OCI-LY3 (cell line): ENCODE measurements around the gene GRM4.

Experiments
- H2AFZ ChIP-seq: fragments of 200-600, 300-600 bp; shearing (Covaris generic); 2 replicates; pipeline ENCODE4 v1.6.0; 2014; ENCODE audit warnings: antibody characterized with exemption, low read depth, low read length
- H3K27ac ChIP-seq: fragments of 200-600, 300-600 bp; sonication (generic); 2 replicates; pipeline ENCODE4 v1.5.1; 2014; ENCODE audit warnings: mild to moderate bottlenecking, low read length, moderate library complexity, mixed read lengths
- H3K27me3 ChIP-seq: fragments of 200-600, 300-600 bp; sonication (generic); 2 replicates; pipeline ENCODE4 v1.6.1; 2014; ENCODE audit warnings: low read depth, low read length, mixed read lengths
- H3K36me3 ChIP-seq: fragments of 200-600, 300-600 bp; sonication (generic); replicated peaks from 2 replicates; pipeline ENCODE3; 2014; ENCODE audit warnings: low read depth, low read length, mixed read lengths
- H3K4me1 ChIP-seq: fragments of 300-600, 200-600 bp; sonication (generic); 2 replicates; pipeline ENCODE4 v1.6.1; 2014; ENCODE audit warnings: low read length, mixed read lengths
- H3K4me2 ChIP-seq: fragments of 200-600, 300-600 bp; sonication (generic); 2 replicates; pipeline ENCODE4 v1.6.1; 2014; ENCODE audit warnings: low read length, mixed read lengths
- H3K4me3 ChIP-seq: fragments of 300-600, 200-600 bp; sonication (generic); 2 replicates; pipeline ENCODE4 v1.5.1; 2014; ENCODE audit warnings: antibody characterized with exemption, mild to moderate bottlenecking, low read length, moderate library complexity
- H3K79me2 ChIP-seq: fragments of 300-600, 200-600 bp; shearing (Covaris generic); 2 replicates; pipeline ENCODE4 v1.6.1; 2014; ENCODE audit warnings: mild to moderate bottlenecking, low read length, mixed read lengths
- H3K9ac ChIP-seq: fragments of 300-600, 200-600 bp; shearing (Covaris generic); 2 replicates; pipeline ENCODE4 v1.6.0; 2014; ENCODE audit warnings: mild to moderate bottlenecking, low read length, moderate library complexity
- H3K9me3 ChIP-seq: fragments of 200-600, 300-600 bp; shearing (Covaris generic); 2 replicates; pipeline ENCODE4 v1.6.1; 2014; ENCODE audit warnings: low read length, mixed read lengths; ENCODE audit not compliant: insufficient read depth
- H4K20me1 ChIP-seq: fragments of 200-600, 300-600 bp; sonication (generic); 2 replicates; pipeline ENCODE4 v1.6.1; 2016; ENCODE audit warnings: low read length, mixed read lengths; ENCODE audit not compliant: insufficient read depth
- EZH2phosphoT487 ChIP-seq: fragments of 200-600 bp; shearing (Covaris generic); IDR thresholded peaks from 2 replicates; pipeline ENCODE4 v1.6.1; 2018; ENCODE audit warnings: antibody characterized with exemption, mixed run types, low read depth
- TF ChIP-seq, protein P1 (sequence below): fragments of 200-600, 300-600 bp; sonication (generic); IDR thresholded peaks from 2 replicates; pipeline ENCODE4 v1.5.1; 2014; ENCODE audit warnings: antibody characterized with exemption, low read length, low read depth

Gene GRM4

DNA sequence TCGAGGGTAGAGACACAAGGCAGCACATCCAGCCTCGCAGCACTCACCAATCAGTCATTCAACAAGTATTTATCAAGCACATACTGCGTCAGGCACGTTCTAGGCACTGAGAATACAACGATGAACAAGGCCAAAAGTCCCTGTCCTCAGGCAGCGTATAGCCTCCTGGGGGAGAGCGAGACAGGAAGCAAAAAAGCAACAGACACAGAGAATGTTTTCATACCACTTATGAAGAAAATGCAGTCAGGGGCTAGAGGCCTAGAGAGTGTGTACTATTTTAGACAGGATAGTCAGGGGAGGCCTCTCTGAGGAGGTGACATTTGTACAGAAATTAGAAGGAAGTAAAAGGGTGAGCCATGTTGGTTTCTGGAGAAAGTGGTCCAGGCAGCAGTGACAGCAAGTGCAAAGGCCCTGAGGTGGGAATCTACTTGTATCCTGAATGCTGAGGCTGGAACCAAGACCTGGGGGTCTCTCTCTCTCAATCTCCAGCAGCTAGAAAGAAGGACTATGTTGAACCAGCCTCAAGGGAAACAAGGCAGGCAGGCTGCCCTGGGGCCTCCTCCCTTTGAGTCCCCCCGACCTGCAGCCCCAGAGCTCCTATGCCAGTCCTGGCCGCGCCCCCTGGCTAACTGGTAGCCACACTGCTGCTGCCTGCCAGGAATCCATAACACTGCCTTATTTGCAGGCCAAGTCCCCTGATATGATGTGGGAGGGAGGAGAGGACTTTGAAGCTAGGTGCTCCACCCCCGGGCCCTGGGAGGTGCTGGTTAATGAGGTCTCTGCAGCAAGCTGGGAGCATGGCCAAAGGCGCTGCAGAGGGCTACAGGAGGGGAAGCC lies 151.2 kb downstream of the GRM4 start:
- no peak overlapping the region for H3K27ac ChIP-seq
- no peaks in the 10 kb centered on the region for H4K20me1 ChIP-seq
- no peaks in the 10 kb centered on the region for H3K79me2 ChIP-seq
- no peak overlapping the region for H3K9ac ChIP-seq
- no peak overlapping the region for H3K4me2 ChIP-seq
- no peaks in the 10 kb centered on the region for H3K9me3 ChIP-seq
- no peaks in the 10 kb centered on the region for H3K4me1 ChIP-seq
- no peaks in the 10 kb centered on the region; the same call in 1 of the 2 replicates for H3K27me3 ChIP-seq
- H3K4me3 ChIP-seq: no peak overlapping the region
- no peak overlapping the region for H2AFZ ChIP-seq
- no peaks in the 10 kb centered on the region for H3K36me3 ChIP-seq
- TF ChIP-seq, protein P1, sequence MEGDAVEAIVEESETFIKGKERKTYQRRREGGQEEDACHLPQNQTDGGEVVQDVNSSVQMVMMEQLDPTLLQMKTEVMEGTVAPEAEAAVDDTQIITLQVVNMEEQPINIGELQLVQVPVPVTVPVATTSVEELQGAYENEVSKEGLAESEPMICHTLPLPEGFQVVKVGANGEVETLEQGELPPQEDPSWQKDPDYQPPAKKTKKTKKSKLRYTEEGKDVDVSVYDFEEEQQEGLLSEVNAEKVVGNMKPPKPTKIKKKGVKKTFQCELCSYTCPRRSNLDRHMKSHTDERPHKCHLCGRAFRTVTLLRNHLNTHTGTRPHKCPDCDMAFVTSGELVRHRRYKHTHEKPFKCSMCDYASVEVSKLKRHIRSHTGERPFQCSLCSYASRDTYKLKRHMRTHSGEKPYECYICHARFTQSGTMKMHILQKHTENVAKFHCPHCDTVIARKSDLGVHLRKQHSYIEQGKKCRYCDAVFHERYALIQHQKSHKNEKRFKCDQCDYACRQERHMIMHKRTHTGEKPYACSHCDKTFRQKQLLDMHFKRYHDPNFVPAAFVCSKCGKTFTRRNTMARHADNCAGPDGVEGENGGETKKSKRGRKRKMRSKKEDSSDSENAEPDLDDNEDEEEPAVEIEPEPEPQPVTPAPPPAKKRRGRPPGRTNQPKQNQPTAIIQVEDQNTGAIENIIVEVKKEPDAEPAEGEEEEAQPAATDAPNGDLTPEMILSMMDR: no peak
- no peak for TF ChIP-seq EZH2phosphoT487

DNA sequence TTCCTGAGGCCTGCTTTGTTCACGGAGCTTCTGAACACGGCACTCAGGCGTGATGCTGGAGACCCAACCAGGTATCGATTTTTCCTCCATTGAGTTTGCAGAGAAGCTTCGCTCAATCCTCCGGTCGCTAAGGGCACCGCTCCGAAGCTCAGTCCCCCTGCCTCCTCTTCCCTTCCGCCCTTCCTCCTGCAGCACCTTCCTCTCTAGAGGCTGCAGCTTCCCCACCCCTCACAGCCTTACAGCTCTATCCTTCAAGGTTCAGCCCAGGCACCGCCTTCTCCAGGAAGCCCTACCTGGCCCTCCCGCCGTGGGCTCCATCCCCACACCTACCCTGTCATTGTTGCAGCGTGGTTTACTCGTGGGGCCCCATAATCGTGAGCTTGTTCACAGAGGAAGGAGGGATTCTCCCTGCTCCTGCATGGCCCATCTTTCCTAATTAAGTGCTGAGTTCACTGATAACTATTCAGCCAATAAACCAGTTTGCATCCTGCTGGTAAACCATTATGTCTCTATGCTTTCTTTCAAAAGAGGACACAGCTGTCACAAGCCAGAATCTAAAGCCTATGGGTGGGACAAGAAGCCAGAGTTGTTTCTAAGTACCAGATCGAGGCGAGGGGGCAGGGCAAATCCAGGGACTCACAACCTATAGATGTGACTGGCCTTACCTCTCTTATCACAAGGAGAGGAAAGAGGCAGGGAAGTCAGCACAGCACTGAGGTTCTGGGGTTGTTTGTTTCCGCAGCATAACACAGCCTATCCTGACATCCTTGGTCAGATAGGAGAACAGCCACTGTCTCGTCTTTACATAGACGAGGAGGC lies 152.0 kb downstream of the GRM4 start:
- Histone ChIP-seq H4K20me1 (no peaks in the 10 kb centered on the region), H3K9ac (no peak overlapping the region), H3K4me3 (no peak overlapping the region), H3K79me2 (no peaks in the 10 kb centered on the region), H3K4me1 (no peaks in the 10 kb centered on the region), H3K9me3 (no peaks in the 10 kb centered on the region), H3K27ac (no peak overlapping the region), H3K36me3 (no peaks in the 10 kb centered on the region), H2AFZ (no peak overlapping the region), H3K4me2 (no peak overlapping the region), H3K27me3 (no peaks in the 10 kb centered on the region; the same call in 1 of the 2 replicates)
- TF ChIP-seq, protein P1: no peak
- TF ChIP-seq EZH2phosphoT487: no peak

DNA sequence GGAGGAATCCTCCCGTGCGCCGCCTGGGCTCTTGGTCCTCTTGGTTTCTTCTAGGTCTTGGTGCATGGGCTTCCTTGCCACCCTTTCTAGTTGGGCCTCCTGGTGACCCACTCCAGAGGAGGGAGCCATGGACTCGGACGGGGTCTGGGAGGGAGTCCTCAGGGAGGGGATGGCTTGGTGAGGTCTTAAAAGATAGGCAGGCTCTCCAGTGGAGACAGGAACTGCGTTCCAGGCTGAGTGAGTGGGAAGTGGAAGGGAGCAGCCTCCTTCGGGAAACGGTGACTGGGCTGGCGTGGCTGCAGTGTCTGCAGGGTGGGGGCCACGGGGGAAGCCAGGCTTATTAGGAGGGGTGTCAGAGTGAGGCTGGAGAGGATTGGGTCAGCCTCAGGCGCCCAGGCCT lies 152.8 kb downstream of the GRM4 start:
- H3K79me2 ChIP-seq: no peaks in the 10 kb centered on the region
- H3K27ac ChIP-seq: no peak overlapping the region
- no peak overlapping the region for H3K9ac ChIP-seq
- no peaks in the 10 kb centered on the region for H3K9me3 ChIP-seq
- H3K36me3 ChIP-seq: no peaks in the 10 kb centered on the region
- H3K4me3 ChIP-seq: no peak overlapping the region
- no peak overlapping the region for H3K4me2 ChIP-seq
- TF ChIP-seq, protein P1: no peak
- no peaks in the 10 kb centered on the region; the same call in 1 of the 2 replicates for H3K27me3 ChIP-seq
- H2AFZ ChIP-seq: no peak overlapping the region
- no peaks in the 10 kb centered on the region for H4K20me1 ChIP-seq
- H3K4me1 ChIP-seq: no peaks in the 10 kb centered on the region

DNA sequence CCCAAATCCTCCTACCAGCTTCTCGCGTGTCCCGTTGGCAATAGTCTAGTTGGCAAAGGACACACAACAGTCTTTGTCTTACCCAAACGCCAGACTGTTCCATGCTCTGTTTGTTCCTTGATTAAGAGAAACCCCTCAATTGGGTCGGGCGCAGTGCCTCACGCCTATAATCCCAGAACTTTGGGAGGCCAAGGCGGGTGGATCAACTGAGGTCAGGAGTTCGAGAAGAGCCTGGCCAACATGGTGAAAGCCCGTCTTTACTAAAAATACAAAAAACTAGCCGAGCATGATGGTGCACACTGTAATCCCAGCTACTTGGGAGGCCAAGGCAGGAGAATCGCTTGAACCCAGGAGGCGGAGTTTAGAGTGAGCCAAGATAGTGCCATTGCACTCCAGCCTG lies 153.7 kb downstream of the GRM4 start:
- Histone ChIP-seq H4K20me1 (no peaks in the 10 kb centered on the region), H3K4me2 (no peak overlapping the region), H3K9ac (no peak overlapping the region), H3K27me3 (no peaks in the 10 kb centered on the region; the same call in 1 of the 2 replicates), H3K79me2 (no peaks in the 10 kb centered on the region), H3K36me3 (no peaks in the 10 kb centered on the region), H3K4me3 (no peak overlapping the region), H3K27ac (no peak overlapping the region), H3K9me3 (no peaks in the 10 kb centered on the region), H3K4me1 (no peaks in the 10 kb centered on the region), H2AFZ (no peak overlapping the region)
- TF ChIP-seq, protein P1: no peak
- no peak for TF ChIP-seq EZH2phosphoT487
